H7 (cell line): ENCODE measurements around the gene APBA2. TPM values are rescaled to one million over a fixed set of nuclear protein-coding genes. Genes with fewer than 3 reads are reported as not detected.
A peak's percentile ranks its signal among the peaks of the same experiment; 100 is the strongest.

ENCODE experiments used
- DNase-seq: peaks from one replicate; pipeline ENCODE4 v3.0.0; 2012
- H3K27me3 ChIP-seq: 2 replicates; pipeline ENCODE4 v1.6.0; 2011; ENCODE audit warnings: mild to moderate bottlenecking, low read length; ENCODE audit not compliant: control insufficient read depth, insufficient read depth
- H3K36me3 ChIP-seq: replicated peaks from 2 replicates; pipeline ENCODE4 v1.5.1; 2011; ENCODE audit warnings: low read length; ENCODE audit not compliant: control insufficient read depth, insufficient read depth
- H3K4me3 ChIP-seq: 2 replicates; pipeline ENCODE4 v1.5.1; 2011; ENCODE audit warnings: low read depth, mild to moderate bottlenecking, control low read depth, low read length, moderate library complexity; ENCODE audit not compliant: insufficient read depth
- total RNA-seq: library from RNA; depleted of rRNA; stranded (reverse); fragments of >200 nt; shearing (Covaris generic); gene quantifications from 2 replicates; pipeline ENCODE4 v1.2.3, GENCODE V29; 2014

Gene APBA2
- total RNA-seq, 1 experiment from 2014 or later, result 15.6 TPM

DNA sequence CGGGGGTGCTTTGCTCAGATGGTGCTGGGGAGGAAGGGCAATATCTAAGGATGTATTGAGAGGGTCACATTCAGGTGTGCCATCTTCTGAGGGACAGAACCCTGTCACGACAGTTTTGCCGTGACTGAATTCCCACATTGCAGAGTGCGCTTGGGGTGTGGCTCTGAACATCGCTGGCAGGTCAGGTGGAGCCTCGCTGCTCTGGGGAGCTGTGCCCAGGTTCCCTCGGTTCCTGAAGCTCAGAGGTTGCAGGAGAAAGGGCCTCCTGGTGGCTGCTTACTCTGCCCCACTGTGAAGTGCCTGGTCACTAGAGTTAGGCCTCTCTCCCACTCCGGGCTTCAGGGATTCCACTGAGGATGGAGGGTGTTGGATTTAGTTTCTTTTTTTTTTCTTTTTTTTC is 51.5 kb downstream of the APBA2 start:
- no peaks in the 10 kb centered on the region for H3K27me3 ChIP-seq
- DNase-seq, result no peak
- no peaks in the 10 kb centered on the region for H3K36me3 ChIP-seq
- no peak overlapping the region for H3K4me3 ChIP-seq

DNA sequence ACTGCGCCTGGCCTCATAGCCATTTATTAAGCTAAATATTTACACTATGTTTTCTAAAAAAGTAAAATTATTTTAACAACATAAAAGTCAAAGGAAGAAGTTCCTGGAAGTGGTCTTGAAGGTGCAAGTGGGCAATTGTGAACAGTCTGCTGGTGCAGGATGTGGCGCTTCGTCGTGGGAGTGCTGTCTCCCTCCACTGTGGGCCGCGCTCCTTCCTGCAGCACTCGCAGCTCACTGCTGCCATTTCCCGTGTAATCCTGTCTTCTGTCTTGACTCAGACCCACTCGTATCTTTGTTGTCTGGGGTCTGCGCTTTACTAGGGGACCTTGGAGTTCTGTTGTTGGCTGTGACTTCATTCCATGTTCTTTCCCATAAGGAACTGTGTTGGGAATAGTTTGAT is 56.3 kb downstream of the APBA2 start:
- Histone ChIP-seq H3K27me3 (no peaks in the 10 kb centered on the region), H3K4me3 (no peak overlapping the region), H3K36me3 (no peaks in the 10 kb centered on the region)
- DNase-seq, result peak; percentile 44

DNA sequence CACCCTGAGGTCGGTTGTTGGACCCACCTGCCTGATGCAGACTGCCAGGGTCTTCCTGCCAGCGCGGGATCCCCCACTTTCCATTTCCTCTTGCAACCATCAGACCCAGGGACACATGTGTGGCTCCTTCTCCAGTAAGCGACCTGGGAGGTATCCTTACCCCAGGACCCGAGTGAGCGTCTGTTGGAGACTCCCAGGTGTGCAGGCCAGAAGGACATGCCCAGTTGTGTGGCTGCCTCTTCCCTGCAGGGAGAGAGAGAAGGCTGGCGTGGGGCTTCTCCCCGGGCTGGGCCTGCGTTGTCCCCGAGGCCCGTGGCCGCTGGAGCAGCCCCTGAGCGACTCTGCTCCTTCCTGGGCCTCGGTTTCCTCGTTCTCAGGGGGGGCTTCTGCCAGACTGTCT is 56.8 kb downstream of the APBA2 start:
- peak; percentile 16 for DNase-seq
- no peaks in the 10 kb centered on the region for H3K27me3 ChIP-seq
- no peaks in the 10 kb centered on the region for H3K36me3 ChIP-seq
- H3K4me3 ChIP-seq, result no peak overlapping the region

DNA sequence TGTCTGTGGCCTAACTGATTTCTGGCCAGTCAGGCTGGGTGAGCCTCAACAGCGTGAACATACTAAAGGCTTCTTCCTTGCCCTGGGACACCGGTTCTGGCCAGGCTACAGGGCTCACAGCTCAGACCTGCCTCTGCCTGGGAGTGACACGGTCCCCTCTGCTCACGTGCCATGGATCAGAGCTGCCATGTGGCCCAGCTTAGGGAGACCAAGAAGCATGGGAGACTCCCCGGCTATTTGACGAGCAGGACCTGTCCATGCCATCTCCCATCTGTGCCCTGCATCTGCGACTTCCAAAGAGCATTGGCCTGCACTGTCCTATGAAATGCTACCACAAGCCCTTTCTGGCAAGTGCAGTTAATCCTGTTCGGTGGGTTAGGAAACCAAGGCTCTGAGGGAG is 57.4 kb downstream of the APBA2 start:
- no peak for DNase-seq
- Histone ChIP-seq H3K27me3 (no peaks in the 10 kb centered on the region), H3K36me3 (no peaks in the 10 kb centered on the region), H3K4me3 (no peak overlapping the region)

DNA sequence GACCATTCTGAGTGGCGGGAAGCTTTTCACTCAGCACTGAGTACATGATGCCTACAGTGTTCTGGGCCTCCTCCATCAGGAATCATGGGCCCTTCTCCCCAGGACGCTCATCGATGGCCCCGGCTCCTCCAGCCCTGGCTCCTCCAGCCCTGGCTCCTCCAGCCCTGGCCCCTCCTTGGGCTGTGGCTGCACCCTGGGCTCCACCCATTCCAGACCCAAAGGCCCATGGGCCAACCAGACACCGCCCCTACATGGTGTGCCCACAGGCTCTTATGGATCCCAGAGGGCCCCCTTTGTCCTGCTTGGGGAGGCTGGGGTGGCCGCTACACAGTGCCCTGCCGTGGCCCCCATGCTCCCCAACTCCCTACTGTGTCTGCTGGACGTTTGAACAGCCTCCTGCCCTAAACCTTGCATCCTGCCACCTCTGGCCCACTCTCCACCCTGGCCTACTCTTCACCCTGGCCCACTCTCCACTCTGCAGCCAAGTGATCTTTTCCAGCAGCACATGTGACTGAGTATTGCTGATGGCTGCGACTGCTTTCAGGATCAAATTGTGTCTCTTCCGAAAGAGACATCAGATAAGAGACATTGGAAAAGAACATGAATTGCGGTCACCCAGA is 57.9 kb downstream of the APBA2 start:
- Histone ChIP-seq H3K4me3 (no peak overlapping the region), H3K36me3 (no peaks in the 10 kb centered on the region), H3K27me3 (no peaks in the 10 kb centered on the region)
- peak; percentile 26 for DNase-seq

DNA sequence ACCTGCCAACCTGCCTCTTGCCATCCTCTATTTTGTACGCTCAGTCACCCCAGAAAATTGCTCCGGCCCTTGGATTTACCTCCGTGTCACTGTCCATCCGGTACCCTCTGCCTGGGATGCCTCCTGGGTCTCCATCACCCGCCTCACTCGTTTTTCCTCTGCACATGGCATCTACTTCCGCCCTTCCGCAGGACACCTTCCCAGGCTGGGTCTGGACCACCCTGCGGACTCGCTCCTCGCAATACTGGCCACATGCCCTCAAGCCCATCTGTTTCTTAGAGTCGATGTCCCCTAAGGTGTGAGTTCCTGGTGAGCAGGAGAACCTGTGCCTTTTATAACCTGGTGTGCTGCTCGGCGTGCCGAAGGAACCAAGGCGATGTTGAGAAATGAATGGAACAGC is 58.5 kb downstream of the APBA2 start:
- H3K4me3 ChIP-seq, result no peak overlapping the region
- peak; percentile 23 for DNase-seq
- no peaks in the 10 kb centered on the region for H3K36me3 ChIP-seq
- H3K27me3 ChIP-seq, result no peaks in the 10 kb centered on the region

DNA sequence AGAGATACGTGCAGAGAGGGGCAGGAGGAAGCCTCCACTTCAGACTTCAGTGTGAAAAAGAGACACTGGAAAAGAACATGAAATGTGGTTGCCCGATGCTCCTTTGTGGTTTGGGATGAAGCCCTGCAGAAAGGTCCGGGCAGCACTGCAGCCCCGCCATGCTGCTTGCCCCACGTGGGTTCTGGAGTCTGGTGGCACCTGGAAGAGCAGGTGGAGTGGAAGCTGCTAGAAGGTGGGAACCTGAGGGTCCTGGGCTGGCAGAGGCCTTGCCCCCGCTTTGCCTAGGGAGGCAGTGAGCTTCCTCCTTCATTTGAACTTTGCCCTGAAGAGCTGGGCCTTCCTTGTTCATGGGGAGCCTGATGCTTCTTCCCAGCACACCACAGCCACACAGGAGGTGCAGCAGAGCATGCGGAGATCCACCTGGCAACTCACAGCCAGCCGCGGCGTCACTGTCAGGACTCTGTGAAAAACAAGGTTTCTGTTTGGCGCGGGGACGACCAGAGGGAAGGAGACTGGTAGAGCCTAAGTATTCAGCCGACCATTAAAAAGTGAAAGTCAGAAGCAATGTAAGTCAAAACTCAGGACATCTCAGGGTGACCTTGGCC is 59.0 kb downstream of the APBA2 start:
- DNase-seq, result peak; percentile 13
- H3K27me3 ChIP-seq, result no peaks in the 10 kb centered on the region
- no peak overlapping the region for H3K4me3 ChIP-seq
- no peaks in the 10 kb centered on the region for H3K36me3 ChIP-seq

DNA sequence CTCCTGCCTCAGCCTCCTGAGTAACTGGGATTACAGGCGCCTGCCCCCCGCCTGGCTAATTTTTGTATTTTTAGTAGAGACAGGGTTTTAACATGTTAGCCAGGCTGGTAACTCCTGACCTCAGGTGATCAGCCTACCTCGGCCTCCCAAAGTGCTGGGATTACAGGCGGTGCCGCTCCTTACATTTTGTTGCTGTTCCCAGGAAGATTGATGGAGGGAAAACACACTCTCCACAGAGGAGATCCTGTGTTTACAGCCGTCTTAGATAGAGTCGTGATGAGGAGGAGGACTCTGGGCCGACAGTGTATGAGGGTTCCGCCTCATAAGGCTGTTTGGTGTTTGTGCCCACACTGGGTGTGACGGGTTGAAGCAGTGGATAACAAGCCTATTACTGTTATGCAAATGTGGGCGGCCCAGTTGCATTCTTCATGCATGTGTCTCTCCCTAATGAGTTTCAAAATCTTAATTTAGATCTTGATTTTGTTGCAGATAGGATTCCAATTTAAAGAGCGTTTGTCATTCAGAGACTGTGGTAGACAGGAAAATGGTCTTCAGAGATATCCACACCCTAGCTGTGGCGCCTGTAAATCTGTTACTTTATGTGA is 60.0 kb downstream of the APBA2 start:
- DNase-seq, result peak; percentile 18
- H3K36me3 ChIP-seq, result no peaks in the 10 kb centered on the region
- H3K4me3 ChIP-seq, result no peak overlapping the region
- H3K27me3 ChIP-seq, result no peaks in the 10 kb centered on the region

DNA sequence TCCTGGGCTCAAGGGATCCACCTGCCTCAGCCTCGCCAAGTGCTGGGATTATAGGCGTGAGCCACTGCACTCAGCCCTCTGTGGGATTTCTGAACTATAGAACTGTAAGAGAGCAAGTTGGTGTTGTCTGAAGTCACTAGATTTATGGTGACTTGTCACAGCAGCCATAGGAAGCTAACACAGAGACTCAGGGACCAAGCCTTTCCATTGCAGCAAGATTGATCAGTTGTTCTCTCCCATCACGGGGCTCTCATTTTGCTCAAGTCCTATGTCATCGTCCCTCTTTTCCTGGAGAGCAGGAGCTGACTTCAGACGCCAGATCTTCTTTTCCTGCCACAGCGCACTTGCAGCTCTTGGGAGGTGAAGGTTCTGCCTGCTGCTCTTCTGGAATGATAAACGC is 61.0 kb downstream of the APBA2 start:
- Histone ChIP-seq H3K4me3 (no peak overlapping the region), H3K36me3 (no peaks in the 10 kb centered on the region), H3K27me3 (no peaks in the 10 kb centered on the region)
- no peak for DNase-seq

DNA sequence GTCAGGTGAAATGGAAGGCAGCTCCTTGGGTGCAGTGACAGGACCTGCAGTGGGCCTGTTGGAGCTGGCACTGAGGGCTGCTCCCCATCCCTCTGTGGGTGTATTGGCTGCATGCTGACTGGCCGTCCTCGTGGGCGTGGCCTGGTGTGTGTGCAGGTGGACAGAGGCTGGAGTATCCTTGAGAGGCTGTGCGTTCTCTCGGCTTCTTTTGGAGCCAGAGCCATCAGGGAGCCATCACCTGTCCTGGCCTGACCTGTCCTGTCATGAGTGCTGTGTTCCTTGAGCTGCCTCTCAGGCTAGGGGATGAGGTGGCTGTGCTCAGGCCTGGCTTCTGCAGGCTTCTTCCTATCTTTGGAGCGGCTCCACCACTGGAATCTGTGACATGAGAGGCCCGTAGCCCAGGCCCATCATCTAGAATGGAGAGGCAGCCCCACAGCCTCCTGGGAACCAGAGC is 61.5 kb downstream of the APBA2 start:
- no peaks in the 10 kb centered on the region for H3K36me3 ChIP-seq
- DNase-seq, result peak; percentile 12
- H3K4me3 ChIP-seq, result no peak overlapping the region
- no peaks in the 10 kb centered on the region for H3K27me3 ChIP-seq

DNA sequence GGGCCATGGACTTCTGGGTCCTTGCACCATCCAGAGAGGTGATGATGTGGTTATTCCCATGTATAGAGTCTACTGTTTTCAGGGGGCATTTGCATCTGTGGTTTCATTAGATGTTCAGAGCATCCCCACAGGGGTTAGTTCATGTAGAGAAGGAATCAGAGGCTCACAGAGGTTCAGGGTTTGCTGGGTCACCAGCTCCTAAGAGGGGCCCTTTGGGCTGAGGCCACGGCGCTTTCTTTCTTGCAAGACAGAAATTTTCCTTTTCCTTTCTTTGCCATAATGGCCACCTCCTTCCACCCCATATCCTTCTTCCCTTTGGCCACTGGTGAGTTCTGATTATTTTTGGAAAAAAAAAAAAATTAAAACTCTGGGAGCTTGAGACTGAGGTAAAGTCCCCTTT is 62.3 kb downstream of the APBA2 start:
- Histone ChIP-seq H3K27me3 (no peaks in the 10 kb centered on the region), H3K4me3 (no peak overlapping the region), H3K36me3 (no peaks in the 10 kb centered on the region)
- no peak for DNase-seq

DNA sequence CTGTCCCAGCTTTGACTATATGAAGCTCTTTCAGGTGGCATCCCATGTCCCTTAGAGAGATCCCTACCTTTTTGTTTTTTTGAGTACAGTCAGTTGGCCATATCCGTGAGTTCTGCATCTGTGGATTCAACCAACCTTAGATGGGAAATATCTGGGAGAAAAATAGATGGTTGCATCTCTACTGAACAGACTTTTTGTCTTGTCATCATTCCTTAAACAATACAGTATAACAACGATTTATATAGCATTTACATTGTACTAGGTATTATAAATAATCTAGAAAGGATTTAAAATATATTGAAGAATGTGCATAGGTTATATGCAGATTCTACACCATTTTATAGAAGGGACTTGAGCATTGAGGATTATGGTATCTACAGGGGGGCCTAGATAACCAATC is 65.1 kb downstream of the APBA2 start:
- no peaks in the 10 kb centered on the region for H3K36me3 ChIP-seq
- no peaks in the 10 kb centered on the region for H3K27me3 ChIP-seq
- no peak for DNase-seq
- no peak overlapping the region for H3K4me3 ChIP-seq

DNA sequence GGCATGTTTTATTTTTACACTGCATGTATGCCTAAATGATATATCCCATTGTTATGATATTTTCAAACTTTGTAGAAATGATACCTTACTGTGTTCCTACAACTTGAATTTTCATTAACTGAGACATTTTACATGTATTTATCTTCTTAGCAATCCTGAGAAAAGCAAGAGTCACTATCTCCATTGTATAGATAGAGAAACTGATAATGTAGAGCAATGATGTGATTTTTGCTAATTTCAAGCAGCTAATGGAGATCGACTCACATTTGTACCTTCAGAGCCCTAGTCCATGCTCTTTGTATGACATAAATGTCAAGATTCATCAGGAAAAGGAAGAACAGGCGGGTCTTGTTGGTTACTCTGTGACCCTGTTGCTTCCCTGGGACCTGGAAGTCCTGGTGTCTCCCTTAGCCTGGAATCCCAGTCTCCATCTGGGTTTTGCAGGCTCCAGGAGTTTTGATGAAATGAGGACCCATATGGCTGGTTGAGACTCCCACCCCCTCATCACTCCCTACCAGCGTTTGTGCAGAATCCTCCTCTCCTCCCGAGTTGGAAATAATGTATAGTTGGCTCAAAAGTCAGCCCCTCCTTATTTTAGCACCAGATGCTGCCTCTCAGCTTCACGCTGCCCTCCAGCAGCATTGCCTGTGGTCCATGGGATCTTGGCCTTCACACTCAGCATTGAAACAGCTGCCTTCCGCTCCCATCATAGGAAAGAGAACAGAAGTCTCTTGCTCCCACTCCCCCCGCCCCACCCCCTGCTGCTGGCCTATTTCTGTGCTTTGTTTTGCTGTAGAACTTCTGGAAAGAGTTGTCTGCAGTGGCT is 67.1 kb downstream of the APBA2 start:
- no peak for DNase-seq
- no peak overlapping the region for H3K4me3 ChIP-seq
- H3K27me3 ChIP-seq, result no peaks in the 10 kb centered on the region
- no peaks in the 10 kb centered on the region for H3K36me3 ChIP-seq

DNA sequence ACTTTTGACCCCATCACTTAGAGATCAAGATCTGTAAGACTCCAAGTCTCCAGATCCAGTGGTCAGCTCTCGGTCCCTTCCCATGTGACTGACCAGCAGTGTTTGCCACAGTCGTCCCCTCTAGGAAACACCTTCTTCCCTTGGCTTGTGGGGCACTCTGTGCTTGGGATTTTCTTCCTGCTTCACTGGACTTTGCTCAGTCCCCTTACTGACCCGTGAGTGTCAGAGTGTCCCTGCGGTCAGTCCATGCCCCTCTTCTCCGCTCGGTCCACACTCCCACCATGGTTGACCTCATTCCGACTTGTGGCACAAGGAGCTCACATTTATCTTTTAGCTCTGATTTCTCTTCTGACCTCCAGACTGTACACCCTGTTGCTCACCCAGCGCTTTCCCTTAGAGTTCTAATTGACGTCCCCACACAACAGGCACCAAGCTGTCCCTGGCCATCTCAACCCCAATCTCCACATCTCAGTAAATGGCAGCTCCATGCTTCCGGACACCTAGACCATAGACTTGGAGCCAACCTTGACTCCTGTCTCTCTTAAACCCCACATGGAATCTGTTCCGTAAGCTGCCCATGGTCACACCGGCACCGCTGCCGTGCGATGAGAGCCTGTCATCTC is 67.9 kb downstream of the APBA2 start:
- Histone ChIP-seq H3K27me3 (no peaks in the 10 kb centered on the region), H3K36me3 (no peaks in the 10 kb centered on the region), H3K4me3 (no peak overlapping the region)
- no peak for DNase-seq
